GM18505 (cell line): ENCODE measurements around the gene CEP89.

ENCODE experiments used
- ATAC-seq: cut with Tn5 transposase; IDR thresholded peaks from one replicate; pipeline ENCODE4 v1.9.1; 2021; ENCODE audit not compliant: unreplicated experiment
- POLR2A ChIP-seq: IDR thresholded peaks from 4 replicates; pipeline ENCODE4 v1.6.1; 2011; ENCODE audit warnings: borderline replicate concordance; ENCODE audit not compliant: insufficient read depth, insufficient read length; ENCODE audit errors: extremely low read depth

CEP89 gene

GRCh38 chr19:32917616-32917996, 54.2 kb downstream of the CEP89 start:
- ATAC-seq: no peak
- TF ChIP-seq POLR2A: no peak

GRCh38 chr19:32916969-32917615, 54.7 kb downstream of the CEP89 start:
- TF ChIP-seq POLR2A: no peak
- no peak for ATAC-seq

DNA sequence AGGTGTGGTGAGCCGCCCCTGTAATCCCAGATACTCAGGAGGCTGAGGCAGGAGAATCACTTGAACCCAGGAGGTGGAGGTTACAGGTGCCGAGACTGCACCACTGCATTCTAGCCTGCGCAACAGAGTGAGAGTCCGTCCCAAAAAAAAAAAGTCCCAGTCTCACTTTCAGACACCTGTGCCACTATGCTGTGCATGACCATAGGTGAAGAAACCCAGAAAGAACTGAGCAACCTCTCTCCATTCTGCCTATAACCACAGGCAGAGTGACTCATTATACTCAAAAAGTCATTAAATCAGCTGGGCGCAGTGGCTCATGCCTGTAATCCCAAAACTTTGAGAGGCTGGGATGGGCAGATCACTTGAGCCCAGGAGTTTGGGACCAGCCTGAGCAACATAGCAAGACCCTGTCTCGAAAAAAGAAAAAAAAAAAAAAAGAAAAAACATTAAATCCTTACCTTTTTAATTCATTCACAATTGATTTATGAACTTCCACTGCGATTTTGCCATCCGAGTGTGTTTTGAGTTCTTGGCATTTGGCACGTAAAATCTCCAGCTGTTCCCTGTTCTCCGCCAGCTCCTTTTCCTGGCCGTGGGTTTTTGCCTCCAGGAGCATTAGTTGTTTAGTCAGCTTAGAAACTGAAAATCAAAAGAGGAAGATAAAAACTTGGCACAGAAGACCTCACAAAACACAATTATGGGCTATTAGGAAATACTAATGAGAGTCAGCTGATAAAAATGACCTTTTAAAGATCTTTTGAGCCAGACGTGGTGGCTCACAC, 56.7 kb downstream of the CEP89 start:
- TF ChIP-seq POLR2A: no peak
- no peak for ATAC-seq

- no peak for ATAC-seq
- TF ChIP-seq POLR2A: no peak
Observed at GRCh38 chr19:32911467-32911866, 60.3 kb downstream of the CEP89 start.

- TF ChIP-seq POLR2A: no peak
- no peak for ATAC-seq
Observed at GRCh38 chr19:32910874-32911273, 60.9 kb downstream of the CEP89 start.

GRCh38 chr19:32910094-32910493, 61.7 kb downstream of the CEP89 start:
- TF ChIP-seq POLR2A: no peak
- ATAC-seq: no peak

- ATAC-seq: no peak
- TF ChIP-seq POLR2A: no peak
Observed at GRCh38 chr19:32909257-32909656, 62.5 kb downstream of the CEP89 start.

DNA sequence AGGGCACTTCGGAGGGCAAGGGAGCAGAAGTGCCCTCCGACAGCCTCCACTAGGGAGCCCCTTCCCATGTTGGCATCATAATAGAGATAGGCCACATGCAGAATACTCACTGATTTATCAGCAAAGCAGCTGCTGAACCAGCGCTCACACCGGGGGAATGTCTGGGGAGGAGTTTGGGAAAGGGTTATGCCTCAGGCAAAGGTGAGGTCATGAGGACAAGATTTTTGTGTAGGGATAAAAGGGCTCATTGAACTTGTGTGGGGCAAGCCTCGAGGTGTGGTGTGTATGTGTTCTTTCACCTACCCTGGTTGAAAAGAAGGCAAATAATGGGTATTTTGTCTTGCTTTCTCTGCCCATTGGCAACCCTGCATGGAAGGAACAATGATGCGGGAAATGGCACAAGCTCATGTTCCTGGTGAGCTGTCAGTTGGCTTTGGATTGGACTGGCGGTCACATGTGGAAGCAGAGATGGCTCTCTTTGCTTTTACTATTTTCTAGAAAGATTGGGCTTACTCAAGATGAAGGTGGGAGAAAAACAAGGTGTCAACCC, 63.0 kb downstream of the CEP89 start:
- no peak for ATAC-seq
- no peak for TF ChIP-seq POLR2A

DNA sequence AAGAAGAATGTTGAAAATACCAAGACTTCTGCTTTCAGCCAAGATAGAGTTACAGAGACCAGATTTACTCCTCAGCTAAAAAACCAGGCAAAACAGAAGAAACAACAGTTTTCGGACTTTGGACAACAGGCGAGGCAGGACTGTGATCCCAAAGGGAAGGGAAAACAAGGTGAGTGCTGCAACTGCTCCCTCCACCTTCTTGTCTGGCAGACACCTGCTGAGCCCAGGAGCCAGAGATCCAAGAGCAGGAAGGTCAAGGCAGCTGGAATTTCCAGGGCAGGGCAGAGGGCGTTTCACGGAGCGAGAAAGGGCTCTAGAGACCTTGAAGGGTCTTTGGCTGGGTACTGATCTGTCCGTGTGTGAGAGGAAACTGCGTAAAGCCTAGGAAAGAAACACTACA, 69.3 kb downstream of the CEP89 start:
- TF ChIP-seq POLR2A: no peak
- ATAC-seq: no peak

GRCh38 chr19:32901504-32902161, 70.1 kb downstream of the CEP89 start:
- TF ChIP-seq POLR2A: no peak
- ATAC-seq: no peak

DNA sequence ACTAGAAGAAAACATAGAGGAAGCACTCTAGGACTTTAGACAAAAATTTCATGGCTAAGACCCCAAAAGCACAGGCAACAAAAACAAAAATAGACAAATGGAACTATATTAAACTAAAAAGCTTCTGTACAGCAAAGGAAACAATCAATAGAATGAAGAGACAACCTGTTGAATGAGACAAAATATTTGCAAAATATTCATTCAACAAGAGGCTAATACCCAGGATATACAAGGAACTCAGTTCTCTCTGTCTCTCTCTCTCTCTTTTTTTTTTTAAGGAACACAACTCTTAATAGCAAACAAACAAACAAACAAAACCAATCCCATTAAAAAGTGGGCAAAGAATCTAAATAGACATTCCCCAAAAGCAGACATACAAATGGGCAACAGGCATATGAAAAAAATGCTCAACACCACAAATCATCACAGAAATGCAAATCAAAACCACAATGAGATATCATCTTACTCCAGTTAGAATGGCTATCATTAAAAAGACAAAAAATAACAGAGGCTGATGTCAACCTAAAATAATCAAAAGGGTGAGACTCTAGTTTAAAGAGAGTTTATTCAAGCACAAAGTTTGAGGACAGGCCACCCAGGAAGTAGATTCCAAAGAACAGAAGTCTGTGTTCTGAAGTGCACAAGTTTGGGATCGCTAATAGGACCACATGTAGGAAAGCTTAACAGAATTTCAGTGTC, 75.1 kb downstream of the CEP89 start:
- ATAC-seq: no peak
- TF ChIP-seq POLR2A: no peak

- no peak for TF ChIP-seq POLR2A
- no peak for ATAC-seq
Observed at GRCh38 chr19:32895384-32895783, 76.4 kb downstream of the CEP89 start.

DNA sequence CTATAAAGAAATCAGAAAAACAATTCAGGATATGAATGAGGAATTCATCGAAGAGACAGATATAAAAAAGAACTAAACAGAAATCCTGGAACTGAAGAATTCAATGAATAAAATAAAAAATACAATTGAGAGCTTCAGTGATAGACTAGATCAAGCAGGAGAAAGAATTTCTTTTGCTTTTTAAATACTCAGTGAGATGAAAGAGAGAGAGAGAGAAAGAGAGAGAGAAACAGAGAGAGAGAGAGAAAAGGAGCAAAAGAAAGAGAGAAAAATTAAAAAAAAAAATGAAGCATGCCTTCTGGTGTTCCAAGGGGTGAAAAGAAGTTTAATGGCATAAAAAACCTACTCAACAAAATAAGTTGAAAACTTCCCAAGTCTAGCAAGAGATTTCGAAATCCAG, 80.1 kb downstream of the CEP89 start:
- ATAC-seq: no peak
- no peak for TF ChIP-seq POLR2A
